VCaP (cell line): Measurements from ENCODE around the gene WASF2.

ENCODE experiments used
- H3K27ac ChIP-seq: fragments of 450-650 bp; 2 replicates; pipeline ENCODE4 v1.5.1; 2017
- TF ChIP-seq, protein P1 (sequence below): fragments of 450-650 bp; conservative IDR thresholded peaks from 2 replicates; pipeline ENCODE4 v1.5.1; 2017; ENCODE audit warnings: mild to moderate bottlenecking, moderate library complexity

Gene WASF2

DNA sequence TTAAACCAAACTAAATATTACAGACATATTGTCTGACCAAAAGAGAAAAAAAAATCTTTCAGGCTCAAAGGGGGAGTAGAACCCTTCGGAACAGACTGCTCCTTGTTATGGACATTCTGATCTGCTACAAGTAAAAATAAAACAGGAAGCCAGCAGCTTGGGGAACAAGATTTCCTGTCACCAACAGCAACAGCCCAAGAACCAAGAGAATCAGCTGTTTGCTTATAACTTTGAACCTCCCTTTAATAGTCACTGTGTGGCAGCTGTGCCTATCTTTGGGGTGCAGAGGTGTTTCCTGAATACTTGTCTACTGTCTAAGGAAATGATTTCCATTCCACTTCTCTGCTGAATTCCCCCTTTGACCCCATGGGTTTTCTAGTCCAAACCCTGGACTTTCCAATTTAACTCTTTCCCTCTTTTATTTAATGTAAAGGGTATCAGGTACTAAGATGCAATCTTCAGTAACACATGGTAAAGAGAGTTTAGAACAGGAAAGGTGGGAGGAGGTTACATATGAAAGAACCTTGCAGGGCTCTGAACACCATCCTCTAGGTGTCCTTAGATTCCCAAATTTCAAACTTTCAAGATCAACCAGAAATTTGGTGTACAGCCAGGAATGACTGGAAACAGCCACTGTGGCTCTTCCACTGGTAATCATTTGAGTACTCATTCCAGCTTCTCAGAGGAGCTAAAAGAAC, 58.9 kb downstream of the WASF2 start:
- H3K27ac ChIP-seq = no peak overlapping the region
- TF ChIP-seq, protein P1, sequence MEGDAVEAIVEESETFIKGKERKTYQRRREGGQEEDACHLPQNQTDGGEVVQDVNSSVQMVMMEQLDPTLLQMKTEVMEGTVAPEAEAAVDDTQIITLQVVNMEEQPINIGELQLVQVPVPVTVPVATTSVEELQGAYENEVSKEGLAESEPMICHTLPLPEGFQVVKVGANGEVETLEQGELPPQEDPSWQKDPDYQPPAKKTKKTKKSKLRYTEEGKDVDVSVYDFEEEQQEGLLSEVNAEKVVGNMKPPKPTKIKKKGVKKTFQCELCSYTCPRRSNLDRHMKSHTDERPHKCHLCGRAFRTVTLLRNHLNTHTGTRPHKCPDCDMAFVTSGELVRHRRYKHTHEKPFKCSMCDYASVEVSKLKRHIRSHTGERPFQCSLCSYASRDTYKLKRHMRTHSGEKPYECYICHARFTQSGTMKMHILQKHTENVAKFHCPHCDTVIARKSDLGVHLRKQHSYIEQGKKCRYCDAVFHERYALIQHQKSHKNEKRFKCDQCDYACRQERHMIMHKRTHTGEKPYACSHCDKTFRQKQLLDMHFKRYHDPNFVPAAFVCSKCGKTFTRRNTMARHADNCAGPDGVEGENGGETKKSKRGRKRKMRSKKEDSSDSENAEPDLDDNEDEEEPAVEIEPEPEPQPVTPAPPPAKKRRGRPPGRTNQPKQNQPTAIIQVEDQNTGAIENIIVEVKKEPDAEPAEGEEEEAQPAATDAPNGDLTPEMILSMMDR = no peak

DNA sequence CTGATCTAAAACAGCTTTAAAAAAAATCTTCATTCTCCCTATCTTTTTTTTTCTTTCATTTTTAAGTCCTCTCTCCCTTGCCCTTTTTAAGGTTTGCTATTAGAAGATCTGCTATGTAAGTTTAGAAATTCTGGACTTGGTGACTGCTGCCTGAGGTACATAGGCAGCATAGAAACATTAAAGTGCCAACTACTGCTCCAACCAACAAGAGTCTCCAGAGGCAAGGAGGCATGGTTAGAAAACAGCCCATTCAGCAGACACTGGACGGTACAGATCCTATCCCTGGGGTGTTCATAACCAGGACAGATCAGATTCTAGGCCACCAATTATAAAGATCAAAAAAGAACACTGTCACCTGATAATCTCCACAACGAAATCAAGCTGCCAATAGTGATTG, 60.9 kb downstream of the WASF2 start:
- TF ChIP-seq, protein P1 = no peak
- H3K27ac ChIP-seq = no peak overlapping the region

DNA sequence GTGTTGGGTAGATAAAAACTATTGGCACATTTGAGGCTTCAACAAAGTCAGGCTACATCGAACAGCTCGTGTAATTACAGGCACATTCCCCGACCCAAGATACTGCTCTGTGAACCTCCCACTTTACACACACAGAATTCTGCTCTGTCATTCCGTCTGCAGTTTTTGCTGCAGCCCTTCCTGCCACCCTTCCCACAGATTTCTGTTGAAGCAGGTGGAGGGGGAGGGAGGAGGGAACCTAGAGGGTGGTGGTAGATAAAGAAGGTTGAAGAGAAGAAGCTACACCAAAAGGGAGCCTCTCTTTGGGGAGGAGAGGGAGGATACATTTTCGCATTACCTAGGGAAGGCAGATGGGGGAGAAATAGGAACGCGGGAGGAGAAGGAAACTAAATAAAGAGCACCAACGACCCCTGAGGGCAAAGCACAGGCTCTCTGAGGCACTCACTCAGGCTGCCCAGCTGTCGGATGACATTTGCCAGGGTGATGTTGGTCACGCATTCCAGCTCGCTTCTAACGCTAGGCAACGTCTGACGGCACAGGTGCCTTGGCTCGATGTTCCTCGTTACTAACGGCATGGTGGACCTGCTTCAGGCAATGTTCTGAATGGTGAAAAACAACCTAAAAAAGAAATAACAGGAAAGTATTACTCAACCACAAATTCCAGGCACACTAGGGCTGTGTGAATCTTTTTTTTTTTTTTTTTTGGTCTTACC, 61.5 kb downstream of the WASF2 start:
- TF ChIP-seq, protein P1 = no peak
- no peak overlapping the region for H3K27ac ChIP-seq

DNA sequence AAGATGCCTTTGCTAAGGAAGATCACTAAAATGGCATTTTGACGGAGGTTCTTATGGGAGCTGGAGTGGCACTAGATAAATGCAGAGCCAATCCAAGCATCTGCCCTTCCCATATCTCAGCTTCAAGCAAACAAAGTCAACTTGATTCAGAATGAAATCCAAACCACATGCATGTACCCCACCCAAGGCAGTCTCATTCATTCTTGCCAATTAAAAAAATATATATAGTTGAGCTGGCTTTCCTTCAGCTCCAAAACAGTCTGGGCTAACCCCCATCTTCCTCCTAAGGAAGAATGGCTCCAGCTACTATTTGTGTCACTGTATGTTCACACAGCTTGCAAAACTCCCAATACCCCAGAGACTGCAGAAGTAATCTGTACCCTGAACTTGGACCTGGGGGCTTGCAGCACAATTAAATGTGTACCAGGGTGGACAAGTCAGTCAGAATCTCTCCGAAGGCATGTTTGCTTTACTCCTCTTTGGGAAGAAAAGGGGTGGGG, 62.1 kb downstream of the WASF2 start:
- no peak overlapping the region for H3K27ac ChIP-seq
- TF ChIP-seq, protein P1 = no peak

DNA sequence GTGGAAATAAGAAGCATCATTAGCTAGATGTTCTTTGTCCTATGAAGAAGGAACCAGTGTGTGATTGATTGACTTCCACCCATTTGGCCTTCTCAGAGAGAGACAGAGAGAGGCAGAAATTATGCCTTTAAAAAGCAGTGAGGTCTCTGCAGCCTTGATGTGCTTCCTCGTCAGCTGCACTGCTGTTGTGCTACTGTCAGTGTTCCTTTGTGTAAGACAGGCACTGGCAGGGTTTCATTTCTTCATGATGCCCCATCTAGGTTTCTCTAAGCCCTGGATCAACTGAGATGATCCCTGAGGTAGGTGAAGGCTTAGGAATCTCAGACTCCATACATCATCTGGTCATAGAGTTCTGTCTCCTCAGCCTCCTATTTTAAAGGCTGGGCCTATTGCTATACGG, 62.6 kb downstream of the WASF2 start:
- H3K27ac ChIP-seq = no peak overlapping the region
- TF ChIP-seq, protein P1 = no peak

DNA sequence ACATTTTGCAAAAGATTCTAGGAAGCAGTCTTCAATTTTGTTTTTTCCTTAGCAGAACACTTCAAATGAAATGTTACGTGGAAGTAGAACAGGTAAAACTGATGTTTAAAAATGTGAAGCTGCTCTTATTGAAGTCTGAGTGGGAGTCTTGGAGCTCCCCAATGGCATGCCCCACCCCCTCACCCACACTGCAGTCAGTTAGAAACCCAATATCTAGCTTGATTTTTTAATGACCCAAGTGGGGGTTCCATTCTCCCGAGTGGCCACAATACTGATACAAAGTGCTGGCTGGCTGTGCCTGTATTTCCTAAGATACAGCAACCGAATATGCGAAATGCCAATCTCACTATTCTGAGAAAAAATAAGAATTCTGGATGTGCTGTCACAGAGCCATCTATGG, 66.3 kb downstream of the WASF2 start:
- H3K27ac ChIP-seq = no peak overlapping the region
- TF ChIP-seq, protein P1 = no peak

DNA sequence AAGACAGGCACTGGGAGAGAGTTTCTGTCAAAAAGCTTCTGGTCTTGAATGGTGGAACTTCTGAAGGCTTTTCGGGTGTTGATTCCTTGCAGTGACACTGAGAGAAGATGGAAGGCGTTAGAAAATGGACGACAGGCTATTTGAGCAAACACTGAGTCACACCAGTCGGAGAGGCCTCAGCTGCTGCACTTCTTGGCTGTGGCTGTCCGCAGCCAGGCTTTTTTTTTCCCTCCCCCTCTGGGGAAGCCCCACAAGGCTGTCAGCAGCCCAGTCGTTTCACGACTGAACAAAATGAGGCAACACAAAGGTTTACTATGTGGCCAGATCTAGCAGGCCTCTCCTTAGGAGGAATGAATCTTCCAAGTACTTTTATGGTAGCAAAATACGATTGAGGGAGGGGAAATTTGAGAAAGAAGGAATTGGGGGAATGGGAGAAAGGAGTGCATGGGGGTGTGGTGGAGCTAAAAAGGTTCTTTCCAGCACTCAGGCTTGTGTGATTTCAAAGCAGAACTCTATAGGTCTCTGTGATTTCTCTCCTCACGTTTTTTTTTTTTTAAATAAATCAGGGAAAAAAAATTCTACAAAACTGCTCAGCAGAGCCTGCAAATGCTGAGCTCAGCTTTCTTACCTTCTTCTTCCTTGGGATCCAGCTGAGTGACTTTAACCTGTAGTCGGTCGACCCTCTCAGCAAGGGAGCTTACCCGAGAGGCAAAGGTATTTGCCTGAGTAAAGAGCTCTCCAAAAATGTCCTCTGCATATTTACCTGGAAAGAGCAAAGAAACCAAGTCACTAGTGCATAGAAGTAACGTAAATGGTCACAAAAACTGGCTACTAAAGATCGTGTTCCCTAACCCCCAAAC, 71.4 kb downstream of the WASF2 start:
- no peak overlapping the region for H3K27ac ChIP-seq
- TF ChIP-seq, protein P1 = no peak
